K562 (cell line): ENCODE data around the gene SNX25. TPM values are rescaled to one million over a fixed set of nuclear protein-coding genes. Genes with fewer than 3 reads are reported as not detected.

Experiments
- ARID1B ChIP-seq: fragments of 450-650 bp; IDR thresholded peaks from 2 replicates; pipeline ENCODE4 v1.6.1; 2016; ENCODE audit warnings: antibody characterized with exemption, mild to moderate bottlenecking, inconsistent platforms
- BCL6 ChIP-seq: fragments of 250-450 bp; sonication (Bioruptor Pico); IDR thresholded peaks from 2 replicates; pipeline ENCODE4 v1.4.0; 2020
- DPF2 ChIP-seq: fragments of 450-650 bp; IDR thresholded peaks from 2 replicates; pipeline ENCODE4 v1.6.1; 2016
- HDAC2 ChIP-seq: fragments of 450-650 bp; IDR thresholded peaks from 2 replicates; pipeline ENCODE4 v1.6.1; 2016; ENCODE audit warnings: mild to moderate bottlenecking
- MAZ ChIP-seq, 2 experiments: fragments of 450-650 bp in 1 of 2; sonication (generic) in 1 of 2; formaldehyde crosslinking; IDR thresholded peaks in 1 of 2; conservative IDR thresholded peaks in 1 of 2; 2 replicates each; pipeline versions ENCODE4 v1.4.0 to v1.5.0; 2020; ENCODE audit warnings: mild to moderate bottlenecking in 1 of 2, missing genetic modification reagents in 1 of 2
- MCM5 ChIP-seq: fragments of 450-650 bp; IDR thresholded peaks from 2 replicates; pipeline ENCODE4 v1.6.1; 2016; ENCODE audit warnings: low read depth
- NCOR1 ChIP-seq: fragments of 450-650 bp; IDR thresholded peaks from 2 replicates; pipeline ENCODE4 v1.6.1; 2016; ENCODE audit warnings: mild to moderate bottlenecking, moderate library complexity
- NFATC3 ChIP-seq: fragments of 450-650 bp; IDR thresholded peaks from 2 replicates; pipeline ENCODE4 v1.6.1; 2017; ENCODE audit warnings: mild to moderate bottlenecking
- NFIC ChIP-seq: fragments of 450-650 bp; IDR thresholded peaks from 2 replicates; pipeline ENCODE4 v1.6.1; 2017; ENCODE audit warnings: mild to moderate bottlenecking, inconsistent platforms
- PHB2 ChIP-seq: fragments of 450-650 bp; IDR thresholded peaks from 2 replicates; pipeline ENCODE4 v1.6.1; 2017; ENCODE audit warnings: low read depth
- SP1 ChIP-seq: sonication (generic); formaldehyde crosslinking; IDR thresholded peaks from 2 replicates; pipeline ENCODE4 v1.8.1; 2022; ENCODE audit warnings: mild to moderate bottlenecking, missing genetic modification reagents
- TCF3 ChIP-seq: sonication (generic); formaldehyde crosslinking; IDR thresholded peaks from 2 replicates; pipeline ENCODE4 v1.4.0; 2020; ENCODE audit warnings: mild to moderate bottlenecking, missing genetic modification reagents
- TEAD4 ChIP-seq, 2 experiments: sonication (generic) in 1 of 2; formaldehyde crosslinking in 1 of 2; IDR thresholded peaks; 2 replicates each; pipeline versions ENCODE4 v1.6.1 to v1.8.0; 2012 to 2022; ENCODE audit warnings: borderline replicate concordance in 1 of 2, inconsistent platforms in 1 of 2, low read length in 1 of 2, mild to moderate bottlenecking in 1 of 2, missing genetic modification reagents in 1 of 2
- TSC22D4 ChIP-seq: fragments of 450-650 bp; IDR thresholded peaks from 2 replicates; pipeline ENCODE4 v1.6.1; 2016; ENCODE audit warnings: missing genetic modification characterization, missing biosample characterization, control low read depth
- ZNF347 ChIP-seq: fragments of 450-650 bp; formaldehyde crosslinking; IDR thresholded peaks from 2 replicates; pipeline ENCODE4 v1.4.0; 2020; ENCODE audit warnings: low read depth, mild to moderate bottlenecking, moderate library complexity
- polyA plus RNA-seq, 8 experiments: library from polyadenylated mRNA; depleted of rRNA in 4 of 8; stranded (reverse) in 5 of 8; unstranded in 3 of 8; fragments of >200 nt; fragmentation: Nextera tagmentation in 2 of 8; fragmentation: Illumina TruSeq in 1 of 8; extraction: Ambion mirVana in 2 of 8; extraction: Trizol in 1 of 8; gene quantifications; 2 replicates each; pipeline versions ENCODE4 v1.2.1 to v1.2.3, GENCODE V29; 2011 to 2014; ENCODE audit warnings: inconsistent platforms in 1 of 8, missing spikeins in 1 of 8
- total RNA-seq, 7 experiments: library from RNA; depleted of rRNA in 6 of 7; stranded (reverse); fragments of >200 nt in 6 of 7; fragmentation: Illumina TruSeq in 2 of 7; extraction: Trizol in 2 of 7; gene quantifications; 2 replicates each; pipeline versions ENCODE4 v1.2.1 to v1.2.3, GENCODE V29; 2011 to 2021; ENCODE audit warnings: low replicate concordance in 1 of 7
- TF ChIP-seq, protein P1 (sequence below), 2 experiments: fragments of 450-650 bp; formaldehyde crosslinking in 1 of 2; IDR thresholded peaks; 2 replicates each; pipeline versions ENCODE4 v1.4.0 to v1.6.1; 2014 to 2020; ENCODE audit warnings: mild to moderate bottlenecking in 2 of 2, borderline replicate concordance in 1 of 2, low read depth in 1 of 2
- TF ChIP-seq, protein P2 (sequence below): IDR thresholded peaks from 2 replicates; pipeline ENCODE4 v1.6.1; 2012; ENCODE audit warnings: low read depth, low read length, improper control_type of control experiment, borderline replicate concordance
- TF ChIP-seq, protein P3 (sequence below): fragments of 450-650 bp; IDR thresholded peaks from 2 replicates; pipeline ENCODE4 v1.6.1; 2016; ENCODE audit warnings: antibody characterized with exemption

The SNX25 gene
- total and polyA plus RNA-seq, 9 of the 15 experiments (the other 6 are each of a cell fraction or from before 2014, with no cell fraction given): 2.5 to 23.4 (median 13.3) TPM

DNA sequence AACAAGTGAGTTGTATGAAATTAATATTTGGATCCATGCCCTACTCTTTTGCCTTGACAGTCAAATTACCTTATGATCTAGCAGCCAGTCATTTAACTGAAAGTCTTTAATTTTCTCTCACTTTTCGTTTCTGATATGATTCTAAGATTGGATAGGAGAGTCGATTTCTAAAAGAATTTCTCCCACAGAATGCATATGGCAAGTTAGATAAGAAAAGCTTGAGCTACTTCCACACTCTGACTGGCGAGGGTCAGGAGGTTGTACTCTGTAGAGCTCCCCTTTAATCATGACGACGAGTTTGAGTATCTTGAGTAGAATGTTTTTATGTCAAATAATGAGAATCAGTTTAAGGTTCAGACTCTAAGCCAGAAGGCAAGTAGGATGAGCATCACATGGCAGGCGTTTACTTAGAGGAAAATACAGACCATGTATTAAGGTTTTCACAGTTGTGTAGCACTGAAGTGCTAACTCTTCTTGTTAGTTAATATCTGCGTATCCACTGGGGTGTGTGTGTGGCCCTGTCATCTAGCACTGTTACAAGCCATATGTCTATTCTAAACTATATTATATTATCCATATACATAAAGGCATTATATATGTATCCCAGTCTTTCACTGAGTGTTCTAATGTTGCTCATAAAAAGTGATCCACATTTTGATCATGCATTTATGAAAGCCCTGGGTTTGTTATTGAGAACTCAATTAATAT is 148.5 kb downstream of the SNX25 start (continued):
- TF ChIP-seq TCF3 (CRISPR knock-in tag) (peak; percentile 68), NFIC (peak; percentile 26; the same call in 1 of the 2 replicates), NCOR1 (peak; percentile 51), MCM5 (no peak), ARID1B (peak; percentile 88), DPF2 (peak; percentile 87), MAZ (CRISPR knock-in tag; conservative IDR thresholded peaks at IDR 0.05 in 1 of 2, IDR thresholded peaks at IDR 0.05 in 1 of 2) (no peak), NFATC3 (no peak), BCL6 (CRISPR knock-in tag) (no peak), HDAC2 (0 out of 2 replicates have a peak, but pooled peaks have one; percentile 41), PHB2 (no peak), ZNF347 (CRISPR knock-in tag) (no peak), TSC22D4 (tag) (no peak), SP1 (CRISPR knock-in tag) (no peak), TEAD4 (IDR thresholded peaks at IDR 0.05; ENCODE audit: low read length) (peak; percentile 77), TEAD4 (CRISPR knock-in tag; IDR thresholded peaks at IDR 0.05; ENCODE audit: borderline replicate concordance) (no peak)
- TF ChIP-seq, protein P1, sequence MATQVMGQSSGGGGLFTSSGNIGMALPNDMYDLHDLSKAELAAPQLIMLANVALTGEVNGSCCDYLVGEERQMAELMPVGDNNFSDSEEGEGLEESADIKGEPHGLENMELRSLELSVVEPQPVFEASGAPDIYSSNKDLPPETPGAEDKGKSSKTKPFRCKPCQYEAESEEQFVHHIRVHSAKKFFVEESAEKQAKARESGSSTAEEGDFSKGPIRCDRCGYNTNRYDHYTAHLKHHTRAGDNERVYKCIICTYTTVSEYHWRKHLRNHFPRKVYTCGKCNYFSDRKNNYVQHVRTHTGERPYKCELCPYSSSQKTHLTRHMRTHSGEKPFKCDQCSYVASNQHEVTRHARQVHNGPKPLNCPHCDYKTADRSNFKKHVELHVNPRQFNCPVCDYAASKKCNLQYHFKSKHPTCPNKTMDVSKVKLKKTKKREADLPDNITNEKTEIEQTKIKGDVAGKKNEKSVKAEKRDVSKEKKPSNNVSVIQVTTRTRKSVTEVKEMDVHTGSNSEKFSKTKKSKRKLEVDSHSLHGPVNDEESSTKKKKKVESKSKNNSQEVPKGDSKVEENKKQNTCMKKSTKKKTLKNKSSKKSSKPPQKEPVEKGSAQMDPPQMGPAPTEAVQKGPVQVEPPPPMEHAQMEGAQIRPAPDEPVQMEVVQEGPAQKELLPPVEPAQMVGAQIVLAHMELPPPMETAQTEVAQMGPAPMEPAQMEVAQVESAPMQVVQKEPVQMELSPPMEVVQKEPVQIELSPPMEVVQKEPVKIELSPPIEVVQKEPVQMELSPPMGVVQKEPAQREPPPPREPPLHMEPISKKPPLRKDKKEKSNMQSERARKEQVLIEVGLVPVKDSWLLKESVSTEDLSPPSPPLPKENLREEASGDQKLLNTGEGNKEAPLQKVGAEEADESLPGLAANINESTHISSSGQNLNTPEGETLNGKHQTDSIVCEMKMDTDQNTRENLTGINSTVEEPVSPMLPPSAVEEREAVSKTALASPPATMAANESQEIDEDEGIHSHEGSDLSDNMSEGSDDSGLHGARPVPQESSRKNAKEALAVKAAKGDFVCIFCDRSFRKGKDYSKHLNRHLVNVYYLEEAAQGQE (IDR thresholded peaks at IDR 0.05; ENCODE audit: borderline replicate concordance): no peak
- TF ChIP-seq, protein P1 (CRISPR knock-in tag; IDR thresholded peaks at IDR 0.05; ENCODE audit: low read depth): no peak
- TF ChIP-seq, protein P2, sequence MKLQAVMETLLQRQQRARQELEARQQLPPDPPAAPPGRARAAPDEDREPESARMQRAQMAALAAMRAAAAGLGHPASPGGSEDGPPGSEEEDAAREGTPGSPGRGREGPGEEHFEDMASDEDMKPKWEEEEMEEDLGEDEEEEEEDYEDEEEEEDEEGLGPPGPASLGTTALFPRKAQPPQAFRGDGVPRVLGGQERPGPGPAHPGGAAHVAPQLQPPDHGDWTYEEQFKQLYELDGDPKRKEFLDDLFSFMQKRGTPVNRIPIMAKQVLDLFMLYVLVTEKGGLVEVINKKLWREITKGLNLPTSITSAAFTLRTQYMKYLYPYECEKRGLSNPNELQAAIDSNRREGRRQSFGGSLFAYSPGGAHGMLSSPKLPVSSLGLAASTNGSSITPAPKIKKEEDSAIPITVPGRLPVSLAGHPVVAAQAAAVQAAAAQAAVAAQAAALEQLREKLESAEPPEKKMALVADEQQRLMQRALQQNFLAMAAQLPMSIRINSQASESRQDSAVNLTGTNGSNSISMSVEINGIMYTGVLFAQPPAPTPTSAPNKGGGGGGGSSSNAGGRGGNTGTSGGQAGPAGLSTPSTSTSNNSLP: peak; percentile 53; the same call in 1 of the 2 replicates
- TF ChIP-seq, protein P3, sequence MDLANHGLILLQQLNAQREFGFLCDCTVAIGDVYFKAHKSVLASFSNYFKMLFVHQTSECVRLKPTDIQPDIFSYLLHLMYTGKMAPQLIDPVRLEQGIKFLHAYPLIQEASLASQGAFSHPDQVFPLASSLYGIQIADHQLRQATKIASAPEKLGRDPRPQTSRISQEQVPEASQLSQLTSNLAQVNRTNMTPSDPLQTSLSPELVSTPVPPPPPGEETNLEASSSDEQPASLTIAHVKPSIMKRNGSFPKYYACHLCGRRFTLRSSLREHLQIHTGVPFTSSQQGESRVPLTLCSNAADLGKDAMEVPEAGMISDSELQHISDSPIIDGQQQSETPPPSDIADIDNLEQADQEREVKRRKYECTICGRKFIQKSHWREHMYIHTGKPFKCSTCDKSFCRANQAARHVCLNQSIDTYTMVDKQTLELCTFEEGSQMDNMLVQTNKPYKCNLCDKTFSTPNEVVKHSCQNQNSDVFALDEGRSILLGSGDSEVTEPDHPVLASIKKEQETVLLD: 0 out of 2 replicates have a peak, but pooled peaks have one; percentile 30
